ENCODE measurements around the gene MMP27.
"Not testable (repeated sequence)": the region's sequence is repeated elsewhere in the genome, so short reads cannot be mapped to it uniquely, and the experiment has no call there.

Gene MMP27

DNA sequence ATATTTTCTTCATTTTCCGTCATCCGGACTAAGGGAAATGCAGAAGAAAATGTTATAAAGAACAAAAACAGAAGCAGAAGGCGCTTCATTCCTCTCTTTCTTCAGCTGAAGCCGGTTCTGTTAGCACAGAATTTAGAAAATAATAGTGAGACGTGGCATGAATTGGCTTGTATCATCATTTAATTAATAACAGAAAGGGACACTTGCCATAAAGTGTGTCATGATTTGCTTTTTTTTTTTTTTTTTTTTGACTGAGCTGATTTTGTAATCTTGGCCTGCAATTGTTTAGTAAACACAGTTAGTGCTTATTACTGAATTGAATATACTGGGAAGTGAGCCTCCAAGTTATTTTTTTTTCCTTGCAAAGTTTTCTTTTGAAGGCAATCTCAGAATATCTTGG lies at the start of gene MMP27:
Gene MMP27 (minus strand): TSS at position 144 of the 400 bp plus-strand sequence. CDS start 55 bp downstream, at position 89.
- no peak for DNase-seq

DNA sequence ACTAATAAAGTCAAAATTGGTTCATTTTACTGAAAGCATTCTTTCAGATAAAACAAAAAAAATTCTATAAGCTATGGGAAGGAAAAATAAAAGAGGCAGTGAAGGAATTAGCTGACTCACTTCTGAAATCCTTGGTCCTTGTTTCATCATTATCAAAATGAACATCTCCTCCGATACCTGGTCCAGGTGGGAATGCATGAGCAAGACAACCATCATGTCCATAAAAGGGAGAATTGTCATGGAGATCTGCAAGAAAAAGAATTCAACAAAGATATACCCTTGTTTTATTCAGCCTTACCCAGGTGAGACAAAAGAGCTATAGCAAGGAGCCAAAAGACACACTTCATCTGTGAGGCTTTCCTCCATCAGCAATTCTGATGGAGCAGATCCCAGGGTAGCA lies 47.7 kb upstream of the MMP27 start:
- no peak for DNase-seq

- no peak for DNase-seq
Observed at GRCh38 chr11:102751673-102752072, 46.1 kb upstream of the MMP27 start.

GRCh38 chr11:102749101-102749722 lies 43.6 kb upstream of the MMP27 start:
- no peak for DNase-seq

DNA sequence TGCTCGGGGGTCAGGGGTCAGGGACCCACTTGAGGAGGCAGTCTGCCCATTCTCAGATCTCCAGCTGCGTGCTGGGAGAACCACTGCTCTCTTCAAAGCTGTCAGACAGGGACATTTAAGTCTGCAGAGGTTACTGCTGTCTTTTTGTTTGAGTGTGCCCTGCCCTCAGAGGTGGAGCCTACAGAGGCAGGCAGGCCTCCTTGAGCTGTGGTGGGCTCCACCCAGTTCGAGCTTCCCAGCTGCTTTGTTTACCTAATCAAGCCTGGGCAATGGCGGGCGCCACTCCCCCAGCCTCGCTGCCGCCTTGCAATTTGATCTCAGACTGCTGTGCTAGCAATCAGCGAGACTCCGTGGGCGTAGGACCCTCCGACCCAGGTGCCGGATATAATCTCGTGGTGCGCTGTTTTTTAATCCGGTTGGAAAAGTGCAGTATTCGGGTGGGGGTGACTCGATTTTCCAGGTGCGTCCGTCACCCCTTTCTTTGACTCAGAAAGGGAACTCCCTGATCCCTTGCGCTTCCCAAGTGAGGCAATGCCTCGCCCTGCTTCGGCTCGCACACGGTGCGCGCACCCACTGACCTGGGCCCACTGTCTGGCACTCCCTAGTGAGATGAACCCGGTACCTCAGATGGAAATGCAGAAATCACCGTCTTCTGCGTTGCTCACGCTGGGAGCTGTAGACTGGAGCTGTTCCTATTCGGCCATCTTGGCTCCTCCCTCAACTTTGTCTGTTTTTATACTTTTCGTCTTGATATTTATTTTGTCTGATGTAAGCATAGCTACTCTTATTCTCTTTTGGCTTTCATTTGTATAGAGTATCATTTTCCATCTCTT lies 41.4 kb upstream of the MMP27 start:
- DNase-seq = not testable (repeated sequence)

DNA sequence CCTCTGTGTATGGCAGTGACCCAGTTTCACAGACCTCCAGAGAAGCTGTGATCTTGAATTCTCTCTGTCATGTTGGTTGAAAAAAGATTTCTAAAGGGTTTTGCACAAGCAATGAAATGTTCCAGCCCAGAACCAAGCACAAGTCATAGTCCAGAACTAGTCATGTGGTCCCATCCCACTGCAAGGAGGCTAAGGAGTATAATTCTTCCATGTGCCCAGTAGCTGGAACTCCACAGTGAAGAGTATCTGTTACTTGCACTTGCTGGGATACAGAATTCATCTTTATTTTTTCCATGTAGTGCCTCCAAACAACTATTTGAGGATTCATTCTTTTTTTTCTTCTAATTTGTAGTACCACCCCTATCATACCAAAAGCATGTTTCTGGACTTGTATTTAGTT lies 29.1 kb upstream of the MMP27 start:
- no peak for DNase-seq

DNA sequence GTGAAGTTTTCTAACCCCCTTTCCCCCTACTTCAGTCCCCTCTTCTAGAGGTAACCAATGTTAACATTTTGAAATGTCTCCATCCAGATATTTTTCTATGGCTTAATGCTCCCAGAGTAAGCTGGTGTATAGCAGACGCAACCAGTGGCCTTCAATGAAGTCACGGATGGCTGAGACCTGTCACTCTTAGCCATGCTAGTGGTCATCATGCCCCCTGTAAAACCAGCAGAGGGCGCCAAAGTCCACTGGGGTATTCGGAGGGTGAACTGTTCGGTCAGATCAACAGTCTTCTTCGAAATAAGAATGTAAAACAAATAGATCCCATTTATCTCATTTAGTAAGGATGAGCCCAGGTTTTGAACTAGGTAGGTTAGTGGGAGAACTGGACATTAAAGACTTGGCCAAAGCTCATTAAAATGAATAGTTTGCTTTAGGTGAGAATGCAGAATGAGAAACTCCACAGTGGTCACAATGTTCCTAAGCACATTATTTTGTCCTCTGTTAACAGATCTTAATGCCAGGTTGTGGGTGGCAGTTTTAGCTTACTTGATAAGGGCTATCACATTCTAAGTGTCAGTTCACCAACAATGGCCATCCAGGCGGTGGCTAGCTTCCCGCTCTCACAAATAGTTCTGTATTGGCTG lies 27.8 kb upstream of the MMP27 start:
- DNase-seq = peak; percentile 15

GRCh38 chr11:102730944-102731343 lies 25.4 kb upstream of the MMP27 start:
- DNase-seq = peak; percentile 3

DNA sequence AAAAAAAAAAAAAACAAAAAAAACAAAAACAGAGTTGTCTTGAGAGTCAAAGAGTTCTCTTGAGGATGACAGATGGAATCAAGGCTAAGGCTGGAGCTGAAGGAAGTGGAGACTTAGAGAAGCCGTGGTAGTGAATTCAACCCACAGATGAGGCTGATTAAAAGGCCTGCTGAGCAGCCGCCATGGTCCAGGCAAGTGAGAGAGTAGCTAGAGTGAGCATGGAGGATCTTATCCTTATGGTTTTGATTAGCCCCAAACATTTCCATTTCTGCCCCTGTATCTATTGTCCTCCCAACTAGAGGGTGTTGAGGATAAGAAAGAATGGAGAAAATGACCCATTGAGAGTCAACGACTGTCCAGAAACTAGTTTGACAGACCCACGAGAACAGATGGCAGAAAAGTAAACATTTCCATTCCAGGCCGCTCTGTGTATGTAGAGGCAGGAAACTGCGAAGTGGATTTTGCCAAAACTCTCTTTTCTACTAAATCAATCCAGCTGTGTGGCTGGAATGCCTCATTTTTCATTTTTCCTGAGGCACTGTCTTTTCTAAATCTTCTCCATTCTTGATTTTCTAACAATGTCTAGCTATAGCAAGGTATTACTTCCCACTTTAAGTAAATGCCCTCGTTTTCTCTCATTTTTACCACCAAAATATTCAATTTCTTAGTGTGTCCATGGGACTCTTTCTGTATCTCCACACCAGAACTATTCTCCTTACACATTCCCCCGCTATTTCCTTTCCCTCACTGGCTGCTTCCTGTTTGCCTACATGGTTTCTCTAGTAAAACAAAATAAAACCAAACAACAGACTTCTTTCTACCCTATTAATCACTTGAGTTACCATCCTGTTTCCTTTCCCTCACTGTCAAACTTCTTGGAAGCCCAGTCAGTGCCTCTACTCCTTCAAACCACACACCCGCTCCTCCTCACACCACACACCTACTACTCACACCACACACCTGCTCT lies 24.6 kb upstream of the MMP27 start:
- DNase-seq = no peak

DNA sequence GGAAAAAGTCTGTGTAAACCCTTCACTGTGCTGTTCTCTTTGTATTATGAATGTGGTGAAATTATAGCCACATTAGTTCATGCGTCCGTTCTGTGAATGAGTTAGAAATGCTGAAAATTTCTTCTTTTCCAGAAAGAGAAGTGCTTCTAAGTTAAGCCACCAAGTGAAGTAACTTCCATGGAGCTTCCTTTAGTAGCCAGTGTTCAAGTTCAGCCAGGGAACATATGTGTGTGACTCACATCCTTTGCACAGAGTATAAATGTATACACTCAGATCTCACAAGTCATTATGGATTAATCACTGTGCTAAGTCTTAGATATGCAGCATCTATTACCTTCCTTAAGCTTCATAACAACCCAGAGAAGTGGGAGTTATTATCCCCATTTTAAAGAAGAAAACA lies 22.3 kb upstream of the MMP27 start:
- DNase-seq = no peak

GRCh38 chr11:102724904-102725500 lies 19.4 kb upstream of the MMP27 start, which contains the start of gene MMP8:
Gene MMP8 (minus strand): TSS chr11:102724954. CDS start chr11:102724855, 99 bp downstream.
- DNase-seq = no peak

DNA sequence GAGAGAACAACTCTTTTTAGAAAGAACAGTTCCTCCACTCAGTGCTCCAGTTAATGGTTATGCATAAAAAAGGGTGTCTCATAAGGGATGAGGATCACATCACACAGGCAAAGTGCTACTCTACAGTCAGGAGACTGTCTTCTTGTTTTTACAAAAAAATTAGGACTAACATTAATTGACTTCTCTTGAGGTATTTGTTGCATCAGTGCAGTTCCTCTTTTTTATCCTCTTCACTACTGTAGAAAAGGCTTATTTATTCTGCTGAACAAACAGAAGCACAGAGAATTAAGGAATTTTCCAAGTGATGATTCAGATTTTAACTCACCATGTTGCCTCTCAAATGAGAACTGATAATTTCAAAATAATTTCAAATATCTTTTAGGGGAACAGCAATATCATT lies 17.3 kb upstream of the MMP27 start:
- DNase-seq = no peak

GRCh38 chr11:102719620-102720277 lies 14.2 kb upstream of the MMP27 start:
- DNase-seq = no peak

DNA sequence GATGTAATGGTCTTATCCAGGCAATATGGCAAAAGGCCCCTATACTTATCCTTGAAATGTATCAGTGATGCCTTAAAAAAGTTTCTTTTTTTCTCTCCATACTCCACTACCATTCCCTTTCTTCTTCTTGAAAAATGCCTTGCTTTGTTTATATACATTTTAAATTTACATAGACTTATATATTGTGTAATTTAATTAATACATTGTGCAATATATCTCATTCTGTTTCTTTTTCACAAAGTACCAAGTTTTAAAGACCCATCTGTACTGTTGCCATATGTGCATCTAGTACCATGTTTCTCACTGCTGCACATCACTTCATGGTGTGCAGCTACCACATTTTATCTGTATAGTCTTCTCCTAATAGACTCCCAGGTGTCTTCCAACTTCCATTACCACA lies 11.7 kb upstream of the MMP27 start:
- DNase-seq = no peak

DNA sequence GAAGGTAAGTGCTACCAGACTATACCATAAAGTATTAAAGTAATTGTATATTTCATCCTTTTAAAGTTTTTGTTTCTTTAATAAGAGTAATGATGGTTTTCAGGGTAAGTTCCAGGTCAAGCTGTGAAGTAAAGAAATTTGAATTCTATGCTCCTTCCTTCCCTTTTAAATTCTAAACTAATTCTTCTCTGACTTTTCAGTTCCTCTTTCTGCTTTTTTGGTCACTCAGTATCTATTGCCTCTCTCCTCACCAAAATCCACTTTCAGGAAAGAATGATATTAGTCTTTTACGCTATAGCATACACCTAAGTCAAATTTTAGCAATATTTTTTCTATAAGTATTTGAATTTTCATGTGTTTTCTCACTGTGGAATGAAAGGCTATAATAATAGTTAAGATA lies 11.0 kb upstream of the MMP27 start:
- no peak for DNase-seq

GRCh38 chr11:102712137-102712536 lies 6.6 kb upstream of the MMP27 start:
- DNase-seq = no peak

DNA sequence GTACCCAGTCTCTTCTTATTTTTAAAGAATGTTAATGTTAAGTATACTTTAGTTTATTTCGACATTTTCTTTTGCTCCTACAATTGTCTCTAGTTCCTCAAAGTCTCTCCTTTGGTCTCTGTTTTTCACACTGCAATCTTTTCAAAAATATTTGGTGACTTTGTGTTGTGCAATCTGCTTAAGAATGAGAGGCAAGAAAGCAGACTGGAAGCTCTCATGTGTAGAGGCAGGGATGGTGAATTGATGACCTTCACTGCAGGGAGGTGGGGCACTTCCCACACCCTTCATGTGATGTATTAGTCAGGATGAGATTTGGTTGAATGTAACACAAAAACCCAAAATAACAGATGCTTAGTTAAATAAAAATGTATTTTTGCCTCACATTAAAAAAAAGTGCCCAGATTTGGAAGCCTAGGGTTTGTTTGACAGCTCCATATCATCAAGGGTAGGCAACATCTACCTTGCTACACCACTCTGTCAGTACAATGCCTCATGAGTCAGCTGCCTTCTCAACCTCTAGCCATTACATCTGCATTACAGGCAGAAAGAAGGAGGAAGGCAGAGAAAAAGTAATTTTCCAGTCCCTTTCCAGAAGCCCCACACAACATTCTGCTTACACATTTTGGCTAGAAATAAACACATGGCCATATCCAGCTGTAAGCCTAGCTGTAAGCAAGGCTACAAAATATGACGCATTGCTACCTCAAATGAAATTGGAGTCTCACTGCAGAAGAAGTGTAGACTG lies 3.8 kb upstream of the MMP27 start:
- no peak for DNase-seq

- DNase-seq = no peak
Observed at GRCh38 chr11:102708654-102709053, 3.1 kb upstream of the MMP27 start.

DNA sequence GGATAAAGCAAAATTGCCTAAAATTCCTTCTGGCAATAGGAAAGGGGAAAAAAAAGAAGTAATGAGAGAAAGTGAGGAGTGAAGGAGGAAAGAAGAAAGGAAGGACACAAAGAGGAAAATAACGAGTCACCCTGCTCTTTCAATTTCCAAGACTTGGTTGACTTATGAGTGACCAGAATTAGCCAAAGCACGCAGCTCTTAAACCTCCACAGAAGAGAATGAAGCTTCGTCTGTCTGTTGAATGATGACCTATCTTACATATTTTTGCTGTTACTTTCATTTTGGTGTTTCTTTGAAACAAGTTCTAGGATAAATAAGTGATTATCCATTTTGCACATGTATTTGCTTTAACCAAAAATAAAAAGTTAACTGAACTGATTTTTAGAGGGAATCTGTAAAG lies 728 bp downstream of the MMP27 start:
- no peak for DNase-seq

DNA sequence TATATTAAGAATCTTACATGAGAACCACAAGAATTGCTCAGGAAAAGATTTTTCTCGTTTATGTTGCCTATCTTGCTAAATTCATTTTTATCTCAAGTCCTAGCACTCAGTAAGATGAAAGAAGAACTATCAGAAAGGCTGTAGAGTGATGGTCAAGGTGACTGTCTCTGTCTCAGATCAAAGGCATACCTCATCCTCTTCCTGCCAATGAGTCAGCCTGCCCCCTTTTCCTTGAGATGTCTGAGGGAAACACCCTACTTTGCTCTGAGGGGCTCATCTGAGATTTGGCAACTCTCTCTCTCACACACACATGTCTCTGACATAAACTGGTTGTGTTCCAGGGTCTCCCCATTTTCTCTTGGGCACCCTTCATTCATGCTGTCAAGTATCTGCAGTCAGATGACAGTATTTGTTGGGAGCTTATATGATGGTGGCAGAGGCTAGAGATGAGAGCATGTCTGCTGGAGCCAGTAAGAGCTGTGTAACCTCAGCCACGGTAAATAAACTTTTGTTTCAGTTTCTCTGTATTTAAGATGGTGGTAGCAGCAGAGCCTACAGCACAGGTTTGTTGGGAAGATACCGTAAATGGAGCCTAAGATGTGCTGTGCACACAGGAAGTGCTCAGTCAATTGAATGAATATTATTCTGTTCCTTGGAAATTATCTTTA lies 1.6 kb downstream of the MMP27 start:
- DNase-seq = no peak
